ES-I3 (cell line): ENCODE data around the gene WBP1.

Source experiments
- H3K36me3 ChIP-seq: 2 replicates; pipeline ENCODE4 v1.6.1; 2013; ENCODE audit warnings: mild to moderate bottlenecking, low read length, control low read depth, moderate library complexity; ENCODE audit not compliant: insufficient read depth
- H3K4me1 ChIP-seq: 2 replicates; pipeline ENCODE4 v1.6.1; 2013; ENCODE audit warnings: mild to moderate bottlenecking, control low read depth, low read length; ENCODE audit not compliant: insufficient read depth
- H3K9ac ChIP-seq: 2 replicates; pipeline ENCODE4 v1.6.1; 2013; ENCODE audit warnings: low read depth, mild to moderate bottlenecking, low read length, moderate library complexity
- H3K9me3 ChIP-seq: 2 replicates; pipeline ENCODE4 v1.6.1; 2013; ENCODE audit warnings: mild to moderate bottlenecking, low read length, moderate library complexity; ENCODE audit not compliant: control insufficient read depth, insufficient read depth

WBP1 gene

GRCh38 chr2:74496997-74497776 is 38.9 kb downstream of the WBP1 start:
- H3K9me3 ChIP-seq, result no peaks in the 10 kb centered on the region
- 0 out of 2 replicates have a peak, but pooled peaks cover 2% of the 10 kb centered on the region for H3K36me3 ChIP-seq
- H3K4me1 ChIP-seq, result peaks cover 4% of the 10 kb centered on the region; the same call in 1 of the 2 replicates
- H3K9ac ChIP-seq, result peak overlapping the region; percentile 53; the same call in 1 of the 2 replicates

GRCh38 chr2:74497777-74498499 is 39.7 kb downstream of the WBP1 start:
- peaks cover 4% of the 10 kb centered on the region; the same call in 1 of the 2 replicates for H3K4me1 ChIP-seq
- no peaks in the 10 kb centered on the region for H3K9me3 ChIP-seq
- H3K9ac ChIP-seq, result peak overlapping the region; percentile 53
- H3K36me3 ChIP-seq, result no peaks in the 10 kb centered on the region

DNA sequence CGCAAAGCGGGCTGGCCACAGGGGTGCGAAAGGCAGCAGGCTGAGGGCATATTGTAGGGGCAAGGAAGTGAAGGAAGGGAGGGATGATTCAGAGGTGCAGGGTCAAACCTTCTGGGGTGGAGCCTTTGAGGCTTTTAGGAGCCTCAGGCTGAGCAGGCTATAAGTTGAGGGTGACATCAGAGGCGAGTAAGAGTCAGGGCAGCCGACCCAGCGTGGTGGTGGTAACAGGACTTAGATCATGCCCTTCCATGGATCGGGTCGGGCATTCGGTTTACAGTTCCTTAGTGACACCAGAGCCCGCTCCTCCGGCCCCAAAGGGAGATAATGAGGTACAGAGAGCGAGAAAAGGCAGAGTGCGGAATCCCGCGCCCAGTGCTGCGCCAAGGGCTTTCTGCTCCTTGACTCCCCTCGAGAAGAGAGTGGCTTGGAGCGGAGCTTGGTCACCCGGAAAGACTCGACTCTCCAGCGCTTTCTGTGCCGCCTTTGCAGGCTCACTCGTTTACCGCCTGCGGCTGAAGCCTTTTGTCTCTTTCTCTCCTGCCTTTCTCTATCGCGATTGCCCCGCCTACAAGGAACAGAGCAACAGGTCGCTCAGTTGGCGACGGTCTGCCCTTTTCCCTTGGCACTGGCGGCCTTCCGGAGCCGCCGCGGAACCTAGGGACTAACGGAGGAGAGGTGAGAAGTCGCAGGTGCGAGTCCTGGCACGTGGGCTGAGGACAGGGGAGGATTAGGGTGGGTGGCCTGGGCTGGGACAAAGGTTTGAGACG is 40.4 kb downstream of the WBP1 start:
- Histone ChIP-seq H3K9ac (peak overlapping the region; percentile 53), H3K9me3 (no peaks in the 10 kb centered on the region), H3K36me3 (no peaks in the 10 kb centered on the region), H3K4me1 (peaks cover 4% of the 10 kb centered on the region; the same call in 1 of the 2 replicates)

GRCh38 chr2:74499267-74499939 is 41.2 kb downstream of the WBP1 start, which contains the start of gene LBX2:
TSS of gene LBX2 (minus strand) at chr2:74499603. CDS start at chr2:74499537, 66 bp downstream.
- peaks cover 4% of the 10 kb centered on the region; the same call in 1 of the 2 replicates for H3K4me1 ChIP-seq
- H3K9me3 ChIP-seq, result no peaks in the 10 kb centered on the region
- H3K9ac ChIP-seq, result peak within 1 kb of the TSS; percentile 53
- no peaks in the 10 kb centered on the region for H3K36me3 ChIP-seq

GRCh38 chr2:74499940-74500577 is 41.8 kb downstream of the WBP1 start:
- no peaks in the 10 kb centered on the region for H3K9me3 ChIP-seq
- H3K36me3 ChIP-seq, result no peaks in the 10 kb centered on the region
- H3K4me1 ChIP-seq, result peaks cover 4% of the 10 kb centered on the region; the same call in 1 of the 2 replicates
- H3K9ac ChIP-seq, result peak overlapping the region; percentile 53; the same call in 1 of the 2 replicates

- peaks cover 4% of the 10 kb centered on the region; the same call in 1 of the 2 replicates for H3K4me1 ChIP-seq
- H3K9ac ChIP-seq, result no peak overlapping the region
- no peaks in the 10 kb centered on the region for H3K9me3 ChIP-seq
- H3K36me3 ChIP-seq, result 0 out of 2 replicates have a peak, but pooled peaks cover 2% of the 10 kb centered on the region
Measured at GRCh38 chr2:74500578-74500946, 42.3 kb downstream of the WBP1 start.

GRCh38 chr2:74501335-74502071 is 43.3 kb downstream of the WBP1 start:
- Histone ChIP-seq H3K36me3 (0 out of 2 replicates have a peak, but pooled peaks cover 5% of the 10 kb centered on the region), H3K9ac (peak overlapping the region; percentile 73; the same call in 1 of the 2 replicates), H3K9me3 (no peaks in the 10 kb centered on the region), H3K4me1 (peaks cover 4% of the 10 kb centered on the region; the same call in 1 of the 2 replicates)

GRCh38 chr2:74502147-74502719 is 44.0 kb downstream of the WBP1 start:
- no peaks in the 10 kb centered on the region for H3K9me3 ChIP-seq
- H3K4me1 ChIP-seq, result peaks cover 4% of the 10 kb centered on the region; the same call in 1 of the 2 replicates
- H3K9ac ChIP-seq, result peak overlapping the region; percentile 73
- H3K36me3 ChIP-seq, result 0 out of 2 replicates have a peak, but pooled peaks cover 5% of the 10 kb centered on the region

GRCh38 chr2:74502720-74503505 is 44.7 kb downstream of the WBP1 start:
- H3K9me3 ChIP-seq, result no peaks in the 10 kb centered on the region
- peaks cover 4% of the 10 kb centered on the region; the same call in 1 of the 2 replicates for H3K4me1 ChIP-seq
- H3K36me3 ChIP-seq, result 0 out of 2 replicates have a peak, but pooled peaks cover 5% of the 10 kb centered on the region
- peak overlapping the region; percentile 73 for H3K9ac ChIP-seq

DNA sequence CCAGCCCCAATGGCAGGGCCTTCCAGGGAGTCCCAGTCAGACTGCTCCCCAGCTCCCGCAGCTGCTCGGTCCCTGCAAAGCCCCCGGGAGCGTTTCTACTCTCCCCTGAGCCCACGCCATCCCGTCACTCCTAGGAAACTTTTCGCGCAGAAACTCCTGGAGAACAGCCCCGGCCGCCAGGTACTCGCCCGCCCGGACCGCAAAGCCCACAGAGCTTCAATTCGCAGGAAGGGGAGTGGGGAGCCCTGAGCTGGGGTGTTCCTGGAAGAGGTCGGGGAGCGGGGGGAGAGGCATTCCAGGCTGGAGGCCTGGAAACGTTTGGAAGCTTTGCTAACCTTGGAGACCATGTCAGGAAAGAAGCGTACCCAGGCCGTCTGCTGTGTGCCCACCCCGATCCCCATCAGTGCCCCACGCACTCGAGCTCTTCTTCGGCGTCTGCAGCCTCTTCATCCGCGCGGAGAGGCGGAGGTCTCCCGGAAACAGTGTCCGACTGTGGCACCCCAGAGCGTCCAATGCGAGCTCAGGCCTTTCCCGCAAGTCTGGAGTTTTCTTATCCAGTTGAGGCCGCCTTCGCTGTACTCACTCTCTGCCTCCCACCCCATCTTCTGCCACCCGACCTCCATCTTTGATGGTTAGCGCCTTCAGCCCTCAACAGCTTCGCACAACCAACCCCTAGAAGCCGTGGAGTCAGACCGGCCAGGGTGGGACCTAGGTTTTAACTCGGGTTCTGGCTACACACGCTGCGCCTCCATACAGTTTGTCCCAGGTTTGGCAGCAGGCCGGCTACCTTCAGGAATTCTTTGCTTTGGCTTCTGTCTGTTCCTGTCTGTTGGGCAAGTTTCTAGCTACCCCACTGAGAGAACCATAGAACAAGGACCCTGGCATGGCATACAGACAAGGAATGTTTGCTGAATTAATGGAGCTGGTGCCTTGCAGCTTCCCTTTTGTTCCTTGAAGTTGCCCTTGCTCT is 45.6 kb downstream of the WBP1 start:
- Histone ChIP-seq H3K9me3 (no peaks in the 10 kb centered on the region), H3K9ac (peak overlapping the region; percentile 73), H3K36me3 (0 out of 2 replicates have a peak, but pooled peaks cover 5% of the 10 kb centered on the region), H3K4me1 (peaks cover 4% of the 10 kb centered on the region)

GRCh38 chr2:74504591-74504990 is 46.4 kb downstream of the WBP1 start:
- Histone ChIP-seq H3K36me3 (0 out of 2 replicates have a peak, but pooled peaks cover 5% of the 10 kb centered on the region), H3K4me1 (peaks cover 4% of the 10 kb centered on the region), H3K9me3 (no peaks in the 10 kb centered on the region), H3K9ac (no peak overlapping the region)
